Caco-2 (cell line): Measurements from ENCODE around the gene PCBP3. TPM values are rescaled to one million over a fixed set of nuclear protein-coding genes. Genes with fewer than 3 reads are reported as not detected.

Experiments
- BruUV-seq: library from RNA; stranded (reverse); fragments of 400-500 nt; replicated peaks from 2 replicates; lab custom pipeline; 2021; lab: Mats Ljungman, UMichigan
- CTCF ChIA-PET: fragments of 300-600 bp; sonication (Branson Sonifier 250); formaldehyde crosslinking; loops from one replicate; lab custom pipeline; 2022; ENCODE audit warnings: antibody characterized with exemption; lab: Charles Lee
- POLR2A ChIA-PET: fragments of 300-600 bp; sonication (Branson Sonifier 250); formaldehyde crosslinking; loops from one replicate; lab custom pipeline; 2022; ENCODE audit warnings: antibody characterized with exemption; lab: Charles Lee
- DNase-seq, 2 experiments: peaks; one replicate each; pipeline versions ENCODE4 v3.0.0 to v3.0.0-alpha.2; 2020 to 2022
- H3K27me3 ChIP-seq: replicated peaks from 2 replicates; pipeline ENCODE4 v1.6.0; 2011; ENCODE audit warnings: low read length; ENCODE audit not compliant: control insufficient read depth, insufficient read depth
- H3K36me3 ChIP-seq: 2 replicates; pipeline ENCODE4 v1.5.1; 2011; ENCODE audit warnings: low read length; ENCODE audit not compliant: control insufficient read depth, insufficient read depth
- H3K4me1 ChIP-seq: fragments of 250-450 bp; sonication (Bioruptor Pico); 2 replicates; pipeline ENCODE4 v1.5.1; 2020; ENCODE audit warnings: mild to moderate bottlenecking
- H3K4me3 ChIP-seq: 2 replicates; pipeline ENCODE4 v1.5.1; 2011; ENCODE audit warnings: low read depth, mild to moderate bottlenecking, control low read depth, low read length
- H3K9me3 ChIP-seq: fragments of 250-450 bp; sonication (Bioruptor Pico); 2 replicates; pipeline ENCODE4 v1.5.1; 2020; ENCODE audit warnings: mild to moderate bottlenecking, moderate library complexity
- H3K27ac Mint-ChIP-seq: one replicate; pipeline ENCODE4 v1.8.0; 2022; ENCODE audit warnings: mixed read lengths; ENCODE audit not compliant: unreplicated experiment
- H3K27me3 Mint-ChIP-seq: one replicate; pipeline ENCODE4 v1.8.0; 2022; ENCODE audit warnings: mixed read lengths; ENCODE audit not compliant: insufficient read depth, unreplicated experiment
- H3K36me3 Mint-ChIP-seq: one replicate; pipeline ENCODE4 v1.8.0; 2022; ENCODE audit warnings: mild to moderate bottlenecking, mixed read lengths; ENCODE audit not compliant: insufficient read depth, unreplicated experiment
- H3K4me1 Mint-ChIP-seq: one replicate; pipeline ENCODE4 v1.8.0; 2022; ENCODE audit warnings: low read depth, mixed read lengths; ENCODE audit not compliant: unreplicated experiment
- H3K4me3 Mint-ChIP-seq: one replicate; pipeline ENCODE4 v1.8.0; 2022; ENCODE audit warnings: mild to moderate bottlenecking, moderate library complexity, mixed read lengths; ENCODE audit not compliant: unreplicated experiment
- H3K9me3 Mint-ChIP-seq: one replicate; pipeline ENCODE4 v1.8.0; 2022; ENCODE audit warnings: mixed read lengths; ENCODE audit not compliant: unreplicated experiment
- CTCF ChIP-seq, 2 experiments: fragments of 200-600 bp in 1 of 2; IDR thresholded peaks; 1 replicate in 1 of 2; 2 replicates in 1 of 2; pipeline versions ENCODE4 v1.5.1 to v1.8.0; 2011 to 2022; ENCODE audit warnings: antibody characterized with exemption in 1 of 2, control low read depth in 1 of 2, inconsistent platforms in 1 of 2, low read depth in 1 of 2, low read length in 1 of 2, mild to moderate bottlenecking in 1 of 2, moderate library complexity in 1 of 2; ENCODE audit not compliant: insufficient read depth in 1 of 2, severe bottlenecking in 1 of 2, unreplicated experiment in 1 of 2
- intact Hi-C: fragments of 100-400 bp; cut with micrococcal nuclease; formaldehyde crosslinking; loops from one replicate; pipeline ENCODE4 v1.10.0; 2022; ENCODE audit not compliant: unreplicated experiment
- total RNA-seq: library from RNA; stranded (reverse); gene quantifications from 2 replicates; pipeline ENCODE4 v1.2.3, GENCODE V29; 2022

The PCBP3 gene
- total RNA-seq, 1 experiment from 2014 or later: 0.75 TPM

GRCh38 chr21:45826676-45827301 lies 183.3 kb downstream of the PCBP3 start:
- CTCF ChIA-PET: no interaction called here
- no peak for DNase-seq

GRCh38 chr21:45827302-45827692 lies 183.8 kb downstream of the PCBP3 start:
- no TSS peak for BruUV-seq
- peaks cover 17% of the 10 kb centered on the region for H3K27me3 Mint-ChIP-seq
- H3K9me3 ChIP-seq: no peaks in the 10 kb centered on the region
- no peaks in the 10 kb centered on the region for H3K9me3 Mint-ChIP-seq
- DNase-seq: no peak
- H3K36me3 ChIP-seq: no peaks in the 10 kb centered on the region
- ChIA-PET CTCF (no interaction called here), POLR2A (no interaction called here)
- H3K36me3 Mint-ChIP-seq: no peaks in the 10 kb centered on the region
- H3K27me3 ChIP-seq: no peaks in the 10 kb centered on the region
- no peak overlapping the region for H3K4me3 Mint-ChIP-seq
- intact Hi-C loops: no loop called here
- no peaks in the 10 kb centered on the region for H3K4me1 Mint-ChIP-seq
- no peak overlapping the region for H3K27ac Mint-ChIP-seq
- TF ChIP-seq CTCF (IDR thresholded peaks at IDR 0.05; ENCODE audit: insufficient read depth in 1 of 2, low read depth in 1 of 2, low read length in 1 of 2, severe bottlenecking in 1 of 2, unreplicated experiment in 1 of 2): no peak
- H3K4me3 ChIP-seq: no peak overlapping the region
- no peaks in the 10 kb centered on the region for H3K4me1 ChIP-seq

More at GRCh38 chr21:45826676-45827301, 183.3 kb downstream of the PCBP3 start:
- H3K4me1 ChIP-seq: no peaks in the 10 kb centered on the region
- intact Hi-C loops: no loop called here
- H3K27me3 ChIP-seq: no peaks in the 10 kb centered on the region
- no peak overlapping the region for H3K4me3 ChIP-seq
- H3K36me3 ChIP-seq: no peaks in the 10 kb centered on the region
- no TSS peak for BruUV-seq
- H3K9me3 ChIP-seq: no peaks in the 10 kb centered on the region
- Mint-ChIP-seq H3K27ac (no peak overlapping the region), H3K4me3 (no peak overlapping the region), H3K36me3 (no peaks in the 10 kb centered on the region), H3K27me3 (peaks cover 20% of the 10 kb centered on the region), H3K4me1 (no peaks in the 10 kb centered on the region), H3K9me3 (no peaks in the 10 kb centered on the region)
- POLR2A ChIA-PET: no interaction called here
- no peak for TF ChIP-seq CTCF (IDR thresholded peaks at IDR 0.05; ENCODE audit: insufficient read depth in 1 of 2, low read depth in 1 of 2, low read length in 1 of 2, severe bottlenecking in 1 of 2, unreplicated experiment in 1 of 2)

- Histone ChIP-seq H3K4me1 (no peaks in the 10 kb centered on the region), H3K4me3 (no peak overlapping the region), H3K36me3 (no peaks in the 10 kb centered on the region), H3K27me3 (no peaks in the 10 kb centered on the region), H3K9me3 (no peaks in the 10 kb centered on the region)
- POLR2A ChIA-PET: no interaction called here
- Mint-ChIP-seq H3K4me1 (no peaks in the 10 kb centered on the region), H3K36me3 (no peaks in the 10 kb centered on the region), H3K9me3 (no peaks in the 10 kb centered on the region), H3K4me3 (no peak overlapping the region), H3K27me3 (peaks cover 14% of the 10 kb centered on the region), H3K27ac (no peak overlapping the region)
- no peak for DNase-seq
- TF ChIP-seq CTCF (IDR thresholded peaks at IDR 0.05; ENCODE audit: insufficient read depth in 1 of 2, low read depth in 1 of 2, low read length in 1 of 2, severe bottlenecking in 1 of 2, unreplicated experiment in 1 of 2): no peak
- CTCF ChIA-PET: interaction anchor here (0.6 kb wide), 1 partner anchor 755 kb away, joined by 3 read pairs; no protein-coding TSS in a partner anchor
- no TSS peak for BruUV-seq
- intact Hi-C loops: no loop called here
Measured at GRCh38 chr21:45827881-45828579, 184.5 kb downstream of the PCBP3 start.
